GM18517 (cell line): ENCODE measurements around the gene ARMS2.

Source experiments
- ATAC-seq: cut with Tn5 transposase; IDR thresholded peaks from one replicate; pipeline ENCODE4 v1.9.1; 2021; ENCODE audit warnings: mild to moderate bottlenecking, moderate library complexity; ENCODE audit not compliant: unreplicated experiment

Gene ARMS2

GRCh38 chr10:122492999-122493481 is 38.6 kb downstream of the ARMS2 start:
- no peak for ATAC-seq

- no peak for ATAC-seq
These were observed 39.3 kb downstream of the ARMS2 start for GRCh38 chr10:122493761-122494160.

GRCh38 chr10:122494173-122494820 is 39.8 kb downstream of the ARMS2 start:
- no peak for ATAC-seq

GRCh38 chr10:122494833-122495232 is 40.4 kb downstream of the ARMS2 start:
- ATAC-seq: no peak

GRCh38 chr10:122495406-122496340 is 41.2 kb downstream of the ARMS2 start:
- ATAC-seq: no peak

GRCh38 chr10:122497241-122497640 is 42.8 kb downstream of the ARMS2 start:
- ATAC-seq: no peak

- no peak for ATAC-seq
These were observed 44.1 kb downstream of the ARMS2 start for GRCh38 chr10:122498521-122498920.

GRCh38 chr10:122499012-122499411 is 44.6 kb downstream of the ARMS2 start:
- ATAC-seq: no peak

- ATAC-seq: no peak
These were observed 45.1 kb downstream of the ARMS2 start for GRCh38 chr10:122499491-122499941.

- no peak for ATAC-seq
These were observed 45.7 kb downstream of the ARMS2 start for GRCh38 chr10:122500194-122500593.

GRCh38 chr10:122500726-122501125 is 46.3 kb downstream of the ARMS2 start:
- ATAC-seq: no peak

GRCh38 chr10:122503012-122503411 is 48.6 kb downstream of the ARMS2 start:
- ATAC-seq: no peak

- ATAC-seq: no peak
These were observed 49.6 kb downstream of the ARMS2 start for GRCh38 chr10:122503886-122504609.

- ATAC-seq: no peak
These were observed 50.1 kb downstream of the ARMS2 start for GRCh38 chr10:122504610-122504950.

GRCh38 chr10:122505011-122505410 is 50.6 kb downstream of the ARMS2 start:
- ATAC-seq: no peak

- no peak for ATAC-seq
These were observed 51.6 kb downstream of the ARMS2 start for GRCh38 chr10:122505885-122506645.
